Memory B cell (primary cell): Measurements from ENCODE around the gene MEX3B.
"Not testable (repeated sequence)": the region's sequence is repeated elsewhere in the genome, so short reads cannot be mapped to it uniquely, and the experiment has no call there.

Experiments
- ATAC-seq: fragments of 150-1000 bp; cut with Tn5 transposase; 2 replicates; pipeline ENCODE4 v1.10.0; 2021; ENCODE audit warnings: low read depth, mild to moderate bottlenecking, moderate library complexity
- DNase-seq, 2 donors: peaks; one replicate each; pipeline ENCODE4 v3.0.0; 2022; ENCODE audit warnings: low spot score in 2 of 2
- H3K27ac Mint-ChIP-seq: one replicate; pipeline ENCODE4 v1.8.0; 2022; ENCODE audit warnings: mild to moderate bottlenecking, moderate library complexity, mixed read lengths
- H3K27me3 Mint-ChIP-seq: one replicate; pipeline ENCODE4 v1.8.0; 2022; ENCODE audit warnings: mixed read lengths
- H3K36me3 Mint-ChIP-seq: one replicate; pipeline ENCODE4 v1.8.0; 2022; ENCODE audit warnings: mild to moderate bottlenecking, mixed read lengths
- H3K4me1 Mint-ChIP-seq: one replicate; pipeline ENCODE4 v1.8.0; 2022; ENCODE audit warnings: mixed read lengths
- H3K4me3 Mint-ChIP-seq: one replicate; pipeline ENCODE4 v1.8.0; 2022; ENCODE audit warnings: mild to moderate bottlenecking, moderate library complexity, mixed read lengths
- H3K9me3 Mint-ChIP-seq: one replicate; pipeline ENCODE4 v1.8.0; 2022; ENCODE audit warnings: mixed read lengths

Gene MEX3B

GRCh38 chr15:82043130-82043673, 2.6 kb downstream of the MEX3B start:
- peaks cover 3% of the 10 kb centered on the region for H3K4me1 Mint-ChIP-seq
- peaks cover 2% of the 10 kb centered on the region for H3K36me3 Mint-ChIP-seq
- peaks cover 13% of the 10 kb centered on the region for H3K27me3 Mint-ChIP-seq
- ATAC-seq (no peak), DNase-seq (no peak)
- H3K27ac Mint-ChIP-seq, result no peak overlapping the region
- H3K9me3 Mint-ChIP-seq, result peaks cover under 1% of the 10 kb centered on the region
- H3K4me3 Mint-ChIP-seq, result peak overlapping the region; percentile 57

- Mint-ChIP-seq H3K9me3 (peaks cover 1% of the 10 kb centered on the region), H3K36me3 (peaks cover 2% of the 10 kb centered on the region), H3K27me3 (peaks cover 13% of the 10 kb centered on the region), H3K27ac (no peak overlapping the region), H3K4me3 (no peak overlapping the region), H3K4me1 (peaks cover 3% of the 10 kb centered on the region)
- DNase-seq (no peak), ATAC-seq (no peak)
Measured at GRCh38 chr15:82040862-82041261, 5.0 kb downstream of the MEX3B start.

DNA sequence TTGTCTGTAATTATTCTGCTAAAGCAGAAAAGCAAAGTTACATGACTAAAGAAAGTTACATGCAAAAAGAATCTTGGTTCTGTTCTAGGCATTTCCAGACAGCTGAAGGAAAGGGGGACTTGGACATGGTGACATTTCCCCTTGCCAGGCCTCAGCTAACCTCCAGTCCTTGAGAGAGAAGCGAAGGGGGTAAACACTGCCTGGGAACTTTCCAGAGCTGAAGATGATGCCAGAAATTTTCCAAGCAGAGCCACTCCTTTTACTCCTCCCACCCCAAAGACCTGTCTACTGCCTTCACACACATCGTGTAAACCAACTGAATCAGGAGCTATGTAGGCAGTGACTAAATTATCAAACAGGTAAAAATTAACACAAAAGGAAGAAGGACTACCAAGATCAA, 5.4 kb downstream of the MEX3B start:
- Mint-ChIP-seq H3K27me3 (peaks cover 13% of the 10 kb centered on the region), H3K36me3 (peaks cover 2% of the 10 kb centered on the region), H3K4me1 (peaks cover 3% of the 10 kb centered on the region), H3K27ac (no peak overlapping the region), H3K4me3 (no peak overlapping the region), H3K9me3 (peaks cover 1% of the 10 kb centered on the region)
- no peak for ATAC-seq
- DNase-seq, result no peak

DNA sequence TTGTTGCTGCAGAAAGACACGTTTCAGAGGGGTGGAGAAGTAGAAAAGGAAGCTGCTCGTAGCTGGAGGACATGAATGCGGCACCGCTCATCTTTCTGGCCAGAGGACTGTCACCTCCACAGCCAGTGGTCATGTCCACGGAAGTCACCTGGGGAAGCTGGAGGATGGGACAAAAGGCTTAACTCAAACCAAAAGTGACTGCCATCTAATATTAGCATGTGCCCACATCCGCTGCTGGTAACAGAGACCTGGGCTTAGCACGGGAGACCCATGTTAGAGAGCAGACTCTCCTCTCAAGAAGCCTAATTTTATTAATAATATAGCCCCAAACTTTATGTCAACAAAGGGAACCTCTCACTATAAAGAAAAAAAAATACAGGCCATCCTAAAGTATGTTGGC, 5.9 kb downstream of the MEX3B start:
- H3K27ac Mint-ChIP-seq, result no peak overlapping the region
- no peak overlapping the region for H3K4me3 Mint-ChIP-seq
- ATAC-seq (no peak), DNase-seq (no peak)
- H3K4me1 Mint-ChIP-seq, result peaks cover under 1% of the 10 kb centered on the region
- H3K9me3 Mint-ChIP-seq, result peaks cover 1% of the 10 kb centered on the region
- peaks cover 13% of the 10 kb centered on the region for H3K27me3 Mint-ChIP-seq
- H3K36me3 Mint-ChIP-seq, result peaks cover 2% of the 10 kb centered on the region

DNA sequence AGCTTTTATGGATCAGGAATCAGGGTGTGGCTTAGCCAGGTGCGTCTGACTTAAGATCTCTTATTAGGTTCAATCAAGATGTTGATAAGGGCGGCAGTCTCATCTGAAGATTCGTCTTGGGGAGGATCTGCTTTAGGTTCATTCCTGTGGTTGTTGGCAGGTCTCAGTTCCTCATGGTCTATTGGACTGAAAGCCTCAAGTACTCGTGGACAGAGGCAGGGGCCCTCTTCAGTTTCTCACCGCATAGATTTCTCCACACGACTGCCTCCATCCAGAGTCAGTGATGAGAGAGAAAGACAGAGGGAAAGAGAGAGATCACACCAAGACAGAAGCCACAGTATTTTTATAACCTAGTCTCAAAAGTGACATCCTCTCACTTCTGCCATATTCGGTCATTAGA, 9.4 kb downstream of the MEX3B start:
- no peaks in the 10 kb centered on the region for H3K4me1 Mint-ChIP-seq
- no peak overlapping the region for H3K27ac Mint-ChIP-seq
- DNase-seq, result no peak
- ATAC-seq, result no peak
- H3K36me3 Mint-ChIP-seq, result no peaks in the 10 kb centered on the region
- H3K27me3 Mint-ChIP-seq, result peaks cover 10% of the 10 kb centered on the region
- H3K9me3 Mint-ChIP-seq, result peaks cover 1% of the 10 kb centered on the region
- no peak overlapping the region for H3K4me3 Mint-ChIP-seq

GRCh38 chr15:82031871-82032270, 13.9 kb downstream of the MEX3B start:
- Mint-ChIP-seq H3K27ac (no peak overlapping the region), H3K4me3 (no peak overlapping the region), H3K27me3 (peaks cover 2% of the 10 kb centered on the region), H3K36me3 (no peaks in the 10 kb centered on the region), H3K4me1 (no peaks in the 10 kb centered on the region), H3K9me3 (no peaks in the 10 kb centered on the region)
- ATAC-seq, result no peak
- DNase-seq, result no peak

GRCh38 chr15:82030176-82030575, 15.6 kb downstream of the MEX3B start:
- H3K4me1 Mint-ChIP-seq, result no peaks in the 10 kb centered on the region
- peaks cover 4% of the 10 kb centered on the region for H3K27me3 Mint-ChIP-seq
- H3K4me3 Mint-ChIP-seq, result no peak overlapping the region
- no peak for DNase-seq
- no peak overlapping the region for H3K27ac Mint-ChIP-seq
- H3K36me3 Mint-ChIP-seq, result no peaks in the 10 kb centered on the region
- no peaks in the 10 kb centered on the region for H3K9me3 Mint-ChIP-seq
- ATAC-seq, result no peak

GRCh38 chr15:82028163-82028562, 17.7 kb downstream of the MEX3B start:
- DNase-seq, ATAC-seq: not testable (repeated sequence)

DNA sequence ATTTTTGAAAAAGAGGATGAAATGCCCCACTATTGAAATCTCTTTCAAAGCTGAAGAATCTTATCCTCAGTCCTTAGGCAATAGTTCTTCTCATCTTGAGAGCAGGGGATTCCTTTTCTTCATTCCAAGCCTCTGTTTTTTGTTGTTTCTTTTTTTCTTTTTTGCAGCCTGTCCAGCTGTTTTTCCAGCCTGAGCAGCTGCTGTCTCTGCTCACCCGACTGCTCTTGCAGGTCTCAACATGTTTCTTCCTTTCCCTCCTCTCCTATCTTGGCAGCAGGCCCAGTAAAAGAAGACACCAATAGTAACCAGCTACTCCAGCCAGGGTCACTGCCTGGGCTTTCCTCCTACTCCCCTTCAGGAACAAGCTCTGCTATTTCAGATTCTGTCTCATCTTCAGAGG, 23.8 kb downstream of the MEX3B start:
- H3K27me3 Mint-ChIP-seq, result peaks cover 16% of the 10 kb centered on the region

More at GRCh38 chr15:82028163-82028562, 17.7 kb downstream of the MEX3B start:
- not testable (repeated sequence) for H3K9me3 Mint-ChIP-seq, H3K4me1 Mint-ChIP-seq, H3K27ac Mint-ChIP-seq, H3K4me3 Mint-ChIP-seq, H3K36me3 Mint-ChIP-seq, H3K27me3 Mint-ChIP-seq

DNA sequence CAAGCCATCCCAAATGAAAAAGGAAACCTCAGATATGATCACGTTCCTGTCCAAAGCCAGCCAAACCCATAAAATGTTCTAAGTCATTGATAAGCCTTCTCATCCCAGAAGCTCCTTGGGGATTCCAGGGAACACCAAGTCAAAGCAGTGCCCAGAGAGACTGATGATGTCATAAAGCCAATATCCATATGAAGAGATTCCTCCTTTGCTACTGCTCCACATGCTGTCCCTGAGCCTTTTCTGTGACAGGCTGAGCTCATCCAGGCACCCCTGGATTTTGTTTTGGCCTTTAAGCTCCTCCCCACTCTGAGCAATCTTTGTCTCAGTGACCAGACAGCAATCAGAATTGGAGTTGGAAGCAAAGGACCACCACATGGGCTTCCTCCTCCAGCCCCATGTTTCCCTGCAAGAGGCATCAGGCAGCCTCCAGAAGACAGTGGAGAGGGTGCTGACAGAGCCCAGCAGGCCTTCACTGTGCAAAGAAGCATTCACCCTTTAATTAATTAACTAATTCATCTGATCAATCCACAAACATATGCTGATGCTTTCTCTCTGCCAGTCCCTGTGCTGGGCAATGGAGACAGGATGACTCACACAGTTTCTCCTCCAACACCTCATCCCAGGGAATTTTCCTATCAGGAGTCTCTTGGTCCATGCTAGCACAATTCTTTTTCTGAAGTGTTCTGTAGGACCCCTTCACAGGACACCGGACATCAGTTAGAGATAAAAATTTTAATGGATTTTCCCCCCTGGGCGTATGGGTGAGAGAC, 25.0 kb downstream of the MEX3B start:
- ATAC-seq, result no peak
- Mint-ChIP-seq H3K27ac (no peak overlapping the region), H3K4me3 (no peak overlapping the region), H3K4me1 (no peaks in the 10 kb centered on the region), H3K27me3 (peaks cover 20% of the 10 kb centered on the region), H3K9me3 (peaks cover 4% of the 10 kb centered on the region), H3K36me3 (no peaks in the 10 kb centered on the region)
- DNase-seq, result no peak

More for the DNA sequence above, 23.8 kb downstream of the MEX3B start:
- Mint-ChIP-seq H3K27ac (no peak overlapping the region), H3K36me3 (no peaks in the 10 kb centered on the region), H3K4me3 (no peak overlapping the region), H3K9me3 (peaks cover 4% of the 10 kb centered on the region), H3K4me1 (no peaks in the 10 kb centered on the region)
- ATAC-seq, result no peak
- DNase-seq, result no peak

DNA sequence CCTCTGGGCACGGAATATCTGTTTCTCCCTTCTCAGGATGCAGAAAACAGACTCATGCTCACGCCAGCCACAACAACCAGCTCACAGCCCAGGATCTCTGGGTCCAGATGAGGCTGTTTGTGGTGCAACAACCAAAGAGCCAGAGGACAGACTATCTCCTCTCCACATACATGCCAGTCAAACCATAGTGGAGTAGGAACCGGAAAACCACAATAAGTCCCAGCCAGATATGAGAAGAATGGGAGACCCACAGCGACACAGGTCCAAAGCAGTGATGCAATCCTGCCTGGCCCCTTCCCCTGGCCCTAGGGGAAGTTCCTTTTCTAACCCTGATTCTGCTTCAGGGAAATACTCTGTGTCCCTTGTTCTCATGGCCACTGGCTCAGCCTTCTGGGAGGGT, 27.6 kb downstream of the MEX3B start:
- H3K36me3 Mint-ChIP-seq, result no peaks in the 10 kb centered on the region
- no peak for ATAC-seq
- no peak overlapping the region for H3K27ac Mint-ChIP-seq
- no peaks in the 10 kb centered on the region for H3K4me1 Mint-ChIP-seq
- no peak overlapping the region for H3K4me3 Mint-ChIP-seq
- H3K27me3 Mint-ChIP-seq, result peaks cover 16% of the 10 kb centered on the region
- no peaks in the 10 kb centered on the region for H3K9me3 Mint-ChIP-seq
- no peak for DNase-seq

DNA sequence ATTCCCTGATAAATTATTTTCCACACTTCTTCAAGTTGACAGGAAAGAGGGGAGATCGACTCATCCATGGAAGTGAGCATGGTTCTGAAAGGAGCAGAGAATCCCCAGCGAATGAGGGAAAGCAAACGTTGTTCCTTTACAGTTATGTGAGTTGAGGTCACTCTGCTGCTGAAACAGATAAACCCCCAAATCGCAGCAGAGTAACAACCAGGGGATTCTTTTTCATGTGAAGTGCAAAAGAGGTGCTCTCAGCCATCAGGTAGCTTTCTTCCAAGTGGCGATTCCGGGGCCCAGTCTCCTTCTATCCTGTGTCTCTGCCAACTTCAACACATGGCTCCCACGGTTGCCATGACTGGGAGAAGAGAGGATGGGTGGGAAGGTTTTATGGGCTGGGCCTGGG, 28.2 kb downstream of the MEX3B start:
- Mint-ChIP-seq H3K9me3 (no peaks in the 10 kb centered on the region), H3K4me3 (no peak overlapping the region), H3K36me3 (no peaks in the 10 kb centered on the region), H3K27ac (no peak overlapping the region), H3K4me1 (no peaks in the 10 kb centered on the region), H3K27me3 (peaks cover 19% of the 10 kb centered on the region)
- DNase-seq (no peak), ATAC-seq (no peak)

- H3K36me3 Mint-ChIP-seq, result no peaks in the 10 kb centered on the region
- H3K9me3 Mint-ChIP-seq, result no peaks in the 10 kb centered on the region
- DNase-seq, result no peak
- H3K27ac Mint-ChIP-seq, result no peak overlapping the region
- no peak for ATAC-seq
- no peak overlapping the region for H3K4me3 Mint-ChIP-seq
- H3K27me3 Mint-ChIP-seq, result peaks cover 14% of the 10 kb centered on the region
- no peaks in the 10 kb centered on the region for H3K4me1 Mint-ChIP-seq
Measured at GRCh38 chr15:82014989-82015388, 30.8 kb downstream of the MEX3B start.

GRCh38 chr15:82012908-82013307, 32.9 kb downstream of the MEX3B start:
- Mint-ChIP-seq H3K36me3 (no peaks in the 10 kb centered on the region), H3K4me1 (no peaks in the 10 kb centered on the region), H3K27me3 (peaks cover 16% of the 10 kb centered on the region), H3K4me3 (no peak overlapping the region), H3K27ac (no peak overlapping the region), H3K9me3 (no peaks in the 10 kb centered on the region)
- ATAC-seq (no peak), DNase-seq (no peak)

GRCh38 chr15:82005239-82005638, 40.6 kb downstream of the MEX3B start:
- DNase-seq (no peak), ATAC-seq (no peak)
- peaks cover 8% of the 10 kb centered on the region for H3K27me3 Mint-ChIP-seq
- no peaks in the 10 kb centered on the region for H3K9me3 Mint-ChIP-seq
- no peaks in the 10 kb centered on the region for H3K36me3 Mint-ChIP-seq
- H3K4me3 Mint-ChIP-seq, result no peak overlapping the region
- no peak overlapping the region for H3K27ac Mint-ChIP-seq
- no peaks in the 10 kb centered on the region for H3K4me1 Mint-ChIP-seq
